MV-4-11 (cell line): ENCODE data around the gene KRT7.
"Not testable (repeated sequence)": the region's sequence is repeated elsewhere in the genome, so short reads cannot be mapped to it uniquely, and the experiment has no call there.

Experiments used
- DNase-seq: peaks from one replicate; lab custom pipeline; 2025; lab: John Stamatoyannopoulos, UW

KRT7 gene

DNA sequence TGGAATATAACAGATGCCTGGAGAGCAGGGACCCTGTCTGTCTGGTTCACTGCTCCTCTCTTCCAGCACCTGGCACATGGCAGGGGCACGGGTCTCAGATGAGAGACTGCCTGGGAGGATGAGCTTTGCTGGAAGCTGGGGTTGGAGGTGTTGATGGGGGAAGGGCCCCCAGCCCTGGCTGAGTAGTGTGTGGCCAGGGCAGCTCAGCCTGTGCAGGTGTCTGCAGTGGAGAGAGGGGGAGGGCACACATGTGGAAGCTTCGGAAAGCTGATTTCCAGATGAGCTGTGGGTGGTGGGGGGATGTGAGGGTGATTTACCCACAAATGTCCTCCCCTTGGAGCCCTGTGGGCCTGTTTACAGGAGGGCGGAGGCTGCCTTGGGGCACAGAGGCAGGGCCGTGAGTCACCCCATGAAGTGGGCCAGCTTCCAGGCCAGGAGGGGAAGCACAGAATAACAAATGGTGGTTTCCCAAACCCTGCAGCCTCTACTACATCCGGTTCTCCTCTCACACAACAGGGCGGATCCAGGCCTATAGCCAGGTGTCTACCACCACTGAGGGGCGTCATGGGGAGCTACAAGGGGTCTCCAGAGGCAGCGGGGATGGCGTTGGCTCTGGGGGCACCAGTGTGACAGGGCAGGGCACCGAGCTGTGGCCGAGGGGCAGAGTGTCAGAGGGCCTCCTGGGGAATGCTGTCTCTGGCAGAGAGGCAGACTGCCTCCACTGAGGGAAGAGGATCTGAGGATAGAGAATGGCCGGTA lies 11.0 kb downstream of the KRT7 start:
- DNase-seq = peak; percentile 72

DNA sequence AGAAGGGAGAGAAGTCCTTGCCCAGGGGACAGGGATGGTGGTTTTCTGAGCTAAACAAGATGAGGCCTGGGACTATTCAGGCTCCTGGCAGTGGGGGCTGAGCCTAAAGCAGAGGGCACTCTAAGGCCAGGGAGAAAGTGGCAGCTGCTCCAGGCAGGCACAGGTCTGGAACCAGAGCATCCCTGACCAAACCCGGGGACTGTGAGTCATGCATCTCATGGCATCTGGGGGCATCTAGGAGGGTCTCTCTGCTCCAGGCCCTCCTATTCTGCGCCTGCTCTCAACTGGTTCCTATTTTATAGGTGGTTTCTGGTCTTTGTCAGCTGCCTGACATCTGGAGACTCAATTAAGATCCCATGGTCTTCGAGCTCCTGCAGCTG lies 11.6 kb downstream of the KRT7 start:
- no peak for DNase-seq

DNA sequence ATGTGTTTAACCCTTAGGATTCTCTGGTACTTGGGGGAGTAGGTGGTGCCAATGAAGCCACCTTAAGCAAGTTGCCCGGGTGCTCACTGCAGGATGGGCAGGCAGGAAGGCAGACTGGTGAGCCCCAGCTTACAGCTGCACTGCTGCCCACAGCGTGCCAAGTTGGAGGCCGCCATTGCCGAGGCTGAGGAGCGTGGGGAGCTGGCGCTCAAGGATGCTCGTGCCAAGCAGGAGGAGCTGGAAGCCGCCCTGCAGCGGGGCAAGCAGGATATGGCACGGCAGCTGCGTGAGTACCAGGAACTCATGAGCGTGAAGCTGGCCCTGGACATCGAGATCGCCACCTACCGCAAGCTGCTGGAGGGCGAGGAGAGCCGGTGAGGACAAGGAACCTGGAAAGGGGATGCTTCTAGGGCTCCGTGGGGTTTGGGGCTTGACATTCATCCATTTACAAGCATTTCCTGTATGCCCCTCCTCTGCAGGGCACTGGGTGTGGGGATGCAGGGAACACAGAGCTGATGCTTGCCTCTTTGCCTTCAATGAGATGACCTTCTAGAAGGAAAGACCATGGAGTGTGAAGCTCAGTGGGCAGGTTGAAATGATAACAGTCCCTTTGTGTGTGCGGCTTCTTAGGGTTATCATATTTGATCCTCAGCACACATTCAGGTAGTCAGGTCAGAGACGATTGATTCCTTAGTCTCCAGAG lies 12.4 kb downstream of the KRT7 start:
- DNase-seq = no peak

DNA sequence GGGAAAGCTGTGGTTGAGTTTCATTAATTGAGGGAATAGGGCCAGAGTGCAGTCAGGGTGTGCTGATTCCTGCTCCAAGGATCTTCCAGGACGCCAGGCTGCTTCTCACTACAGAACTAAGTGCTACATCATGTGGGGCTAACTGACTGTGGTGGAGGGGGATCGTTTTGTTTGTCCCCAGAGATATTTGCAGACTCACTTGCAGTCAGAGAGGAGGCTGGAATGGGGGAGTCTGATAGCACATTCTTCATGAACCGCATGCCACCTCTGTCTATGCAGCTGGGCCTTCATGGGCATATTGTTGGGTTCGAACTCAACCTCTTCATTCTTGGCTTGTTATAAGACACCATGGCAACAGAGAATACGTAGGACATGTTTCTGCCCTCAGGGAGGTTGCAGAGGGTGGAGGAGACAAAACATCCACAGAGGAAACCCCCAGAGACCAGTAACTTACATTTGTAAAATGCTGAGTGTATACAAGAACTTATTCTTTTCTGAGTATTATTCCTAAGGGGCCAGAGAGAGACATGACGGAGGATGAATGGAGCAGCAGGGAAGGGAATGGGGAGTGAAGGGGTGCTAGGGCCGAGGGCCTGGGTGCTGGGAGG lies 13.0 kb downstream of the KRT7 start:
- no peak for DNase-seq

DNA sequence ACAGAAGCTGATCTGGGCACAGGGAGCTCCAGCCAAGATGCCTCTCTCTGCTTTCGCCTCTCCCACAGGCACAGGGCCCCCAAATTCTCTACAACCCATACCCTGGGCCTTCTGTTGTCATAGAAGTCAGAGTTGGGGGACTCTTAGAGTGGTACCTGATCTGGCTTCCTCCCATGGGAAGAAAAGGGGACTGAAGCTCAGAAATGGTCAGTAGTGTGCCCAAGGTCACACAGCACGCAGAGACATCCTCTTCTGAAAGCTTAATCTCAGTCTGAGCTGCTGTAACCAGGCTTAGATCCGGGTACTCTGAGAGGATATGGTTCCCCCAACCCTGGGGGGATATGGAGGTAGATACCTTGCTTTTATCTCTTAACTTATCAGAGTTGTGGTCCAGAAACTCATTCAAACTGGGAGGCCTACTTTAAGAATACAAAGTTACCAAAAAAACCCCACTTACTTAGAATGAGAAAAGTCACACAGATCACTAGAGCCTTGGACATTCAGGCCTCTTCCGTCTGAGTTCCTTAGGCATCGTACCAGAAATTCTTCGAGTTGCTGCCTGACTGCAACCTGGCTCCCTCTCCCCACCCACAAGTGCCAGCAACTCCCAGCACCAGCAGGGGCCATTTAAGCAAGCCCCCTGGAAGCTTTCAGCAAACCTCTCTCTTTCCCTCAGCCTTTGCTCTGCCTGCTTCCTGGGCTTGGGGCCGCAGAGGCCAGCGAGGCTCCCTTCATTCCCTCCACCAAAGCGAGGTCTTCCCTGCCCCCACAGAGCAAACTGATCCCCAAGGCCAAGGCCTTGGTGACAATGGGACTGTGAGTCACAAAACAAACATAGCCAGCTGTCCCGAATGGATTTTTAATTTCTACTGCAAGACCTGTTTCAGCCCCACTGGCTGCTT lies 13.9 kb downstream of the KRT7 start:
- DNase-seq = no peak

DNA sequence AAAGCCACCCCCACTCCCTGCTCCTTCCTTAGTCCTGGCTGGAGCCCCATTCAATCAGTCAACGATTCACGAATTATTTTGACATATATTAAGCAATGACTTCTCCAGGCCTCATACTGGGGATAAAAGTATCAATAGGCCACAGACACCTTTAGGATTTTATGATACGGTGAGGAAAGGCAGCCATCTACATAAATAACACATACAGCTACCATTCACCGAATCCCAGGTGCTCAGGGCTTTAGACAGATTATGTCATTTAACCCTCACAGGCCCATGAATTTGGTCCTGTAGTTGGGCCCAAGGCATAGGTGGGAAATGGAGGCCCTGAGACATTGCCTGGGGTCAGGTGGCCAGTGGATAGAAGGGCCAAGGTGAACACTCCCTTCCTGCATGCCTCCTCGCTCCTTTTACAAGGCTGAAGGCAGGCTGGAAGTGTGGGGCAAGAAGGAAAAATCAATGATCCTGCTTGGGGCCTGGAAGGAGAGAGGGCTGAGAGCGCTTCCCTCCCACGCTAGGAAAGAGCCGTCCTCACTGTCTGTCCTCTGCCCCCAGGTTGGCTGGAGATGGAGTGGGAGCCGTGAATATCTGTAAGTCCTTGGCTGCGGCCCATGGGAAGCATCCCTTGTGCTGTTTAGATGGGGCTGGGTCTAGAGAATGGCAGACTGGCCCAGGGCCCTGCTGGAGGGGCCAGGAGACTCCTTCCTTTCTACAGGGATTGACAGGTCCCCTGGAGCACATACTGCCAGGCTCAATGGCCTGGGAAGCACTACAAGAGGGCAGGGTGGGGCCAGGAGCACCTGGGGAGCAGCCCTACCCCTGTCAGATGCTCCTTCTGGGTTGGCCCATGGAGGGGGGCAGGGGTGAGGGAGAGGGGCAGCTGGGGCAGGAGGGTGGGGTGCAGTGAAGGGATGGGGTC lies 14.8 kb downstream of the KRT7 start:
- DNase-seq = no peak

DNA sequence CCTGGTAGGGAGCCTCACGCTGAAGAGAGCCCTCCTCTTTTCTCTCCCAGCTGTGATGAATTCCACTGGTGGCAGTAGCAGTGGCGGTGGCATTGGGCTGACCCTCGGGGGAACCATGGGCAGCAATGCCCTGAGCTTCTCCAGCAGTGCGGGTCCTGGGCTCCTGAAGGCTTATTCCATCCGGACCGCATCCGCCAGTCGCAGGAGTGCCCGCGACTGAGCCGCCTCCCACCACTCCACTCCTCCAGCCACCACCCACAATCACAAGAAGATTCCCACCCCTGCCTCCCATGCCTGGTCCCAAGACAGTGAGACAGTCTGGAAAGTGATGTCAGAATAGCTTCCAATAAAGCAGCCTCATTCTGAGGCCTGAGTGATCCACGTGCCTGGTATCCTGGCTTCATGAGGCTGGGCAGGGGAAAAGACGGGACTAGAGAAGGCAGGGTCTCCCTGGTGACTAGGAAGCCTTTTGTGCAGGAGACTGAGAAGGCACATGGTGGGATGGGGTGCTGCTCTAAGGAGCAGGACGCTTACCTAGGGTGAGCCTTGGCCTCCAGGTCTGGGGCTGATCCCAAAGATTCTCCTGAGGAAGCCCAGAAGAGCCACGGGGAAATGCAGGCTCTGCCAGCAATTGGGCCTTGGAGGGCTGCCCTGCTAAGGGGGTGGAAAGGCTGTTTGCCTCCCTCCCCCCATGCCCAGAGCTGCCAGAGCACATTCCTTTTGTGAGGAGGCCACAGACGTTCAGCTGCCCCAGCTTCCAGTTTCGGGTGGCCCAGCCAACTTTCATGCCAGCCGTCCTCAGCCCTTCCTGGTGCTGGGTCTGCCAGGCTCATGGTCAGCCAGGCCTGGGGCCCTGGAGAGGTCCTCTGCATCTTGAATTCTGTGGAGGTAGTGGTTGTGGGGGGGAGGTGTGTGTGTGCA lies 15.8 kb downstream of the KRT7 start:
- no peak for DNase-seq

DNA sequence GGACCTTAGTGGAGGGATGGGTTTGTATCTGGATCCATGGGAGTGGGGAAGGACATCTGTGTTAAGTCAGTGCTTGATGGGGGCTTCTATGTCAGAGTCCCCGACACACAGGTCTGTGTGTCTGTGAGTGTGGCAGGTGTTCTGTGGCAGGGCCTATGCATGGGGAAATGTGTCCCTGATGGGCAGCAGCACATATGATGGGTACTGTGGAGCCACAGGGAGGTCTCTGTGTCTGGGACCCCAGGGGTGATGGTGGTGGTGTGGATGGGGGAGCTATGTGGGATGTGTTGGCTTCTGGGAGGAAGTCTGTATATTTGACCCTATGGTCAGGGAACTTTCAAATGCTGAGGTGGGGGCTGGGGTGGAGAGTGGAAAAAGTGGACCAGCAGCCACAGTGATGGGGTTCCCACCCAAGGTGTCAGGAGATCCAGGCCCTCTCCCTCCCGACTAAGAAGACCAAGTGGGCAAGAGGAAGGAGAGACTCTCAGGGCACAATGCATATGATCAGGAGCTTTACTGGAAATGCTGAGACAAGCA lies 16.5 kb downstream of the KRT7 start:
- no peak for DNase-seq

DNA sequence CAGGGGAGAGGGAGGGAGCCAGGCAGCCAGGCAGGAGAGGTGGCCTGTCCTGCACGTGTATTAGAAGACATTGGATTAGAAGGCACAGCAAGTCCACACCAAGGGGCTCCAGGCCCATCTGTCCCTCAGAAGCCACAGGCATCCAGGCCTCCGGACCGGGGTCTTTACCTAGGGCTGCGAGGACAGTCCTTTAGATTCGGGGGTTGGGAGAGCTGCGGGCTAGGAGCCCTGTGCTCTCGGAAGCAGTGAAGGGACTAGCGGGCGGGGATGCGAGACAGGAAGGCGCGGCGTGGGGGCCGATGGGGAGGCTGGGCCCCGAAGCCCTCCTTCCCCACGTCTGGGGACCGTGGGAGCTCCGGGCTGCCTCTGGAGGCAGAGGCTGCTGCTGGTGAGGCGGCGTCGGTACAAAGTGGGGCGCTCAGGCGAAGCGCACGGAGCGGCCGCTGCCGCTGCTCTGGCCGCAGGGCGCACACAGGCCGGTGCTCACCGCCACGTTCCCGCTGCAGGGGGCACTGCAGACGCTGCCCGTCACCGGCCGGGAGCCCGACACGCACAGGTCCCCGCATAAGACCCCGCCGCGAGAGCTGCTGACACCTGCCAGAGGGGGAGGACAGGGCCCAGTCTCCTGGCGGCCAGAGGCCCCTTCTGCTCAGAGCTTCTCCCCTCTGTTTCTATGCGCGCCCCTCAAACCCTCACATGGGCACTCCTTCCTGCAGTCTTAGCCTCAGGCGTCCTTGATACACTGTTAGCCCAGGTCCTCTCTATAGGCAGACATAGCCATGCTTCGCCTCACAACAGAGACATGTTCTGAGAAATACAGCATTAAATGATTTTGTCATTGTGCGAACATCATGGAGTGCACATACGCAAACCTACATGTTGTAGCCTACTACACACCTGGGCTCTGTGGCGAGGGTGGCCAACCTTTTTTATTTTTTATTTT lies 17.3 kb downstream of the KRT7 start:
- DNase-seq = no peak

DNA sequence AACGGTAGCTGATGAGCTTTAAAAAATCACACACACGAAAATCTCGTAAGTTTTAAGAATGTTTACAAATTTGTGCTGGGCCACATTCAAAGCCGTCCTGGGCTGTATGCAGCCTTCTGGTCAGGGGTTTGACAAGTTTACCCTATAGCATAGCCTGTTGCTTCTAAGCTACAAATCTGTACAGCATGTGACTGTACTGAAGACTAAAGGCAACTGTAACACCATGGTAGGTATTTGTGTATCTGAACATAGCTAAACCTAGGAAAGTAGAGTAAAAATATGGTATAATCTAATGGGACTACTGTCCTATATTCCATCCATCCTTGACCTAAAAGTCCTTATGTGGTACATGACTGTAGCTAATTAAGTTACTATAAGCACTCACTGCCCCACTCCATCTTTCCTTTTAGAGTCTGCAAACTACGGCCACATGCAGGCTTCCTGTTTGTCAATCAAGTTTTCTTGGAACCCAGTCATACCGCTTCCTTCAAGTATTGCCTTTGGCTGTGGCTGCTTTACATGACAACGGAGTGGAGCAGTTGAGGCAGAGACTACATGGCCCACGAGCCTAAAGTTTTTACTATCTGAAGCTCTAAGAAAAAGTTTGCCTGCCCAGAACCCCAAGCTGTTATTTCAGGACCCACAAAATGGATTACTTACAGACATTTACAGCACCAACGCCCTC lies 18.5 kb downstream of the KRT7 start:
- peak; percentile 47 for DNase-seq

DNA sequence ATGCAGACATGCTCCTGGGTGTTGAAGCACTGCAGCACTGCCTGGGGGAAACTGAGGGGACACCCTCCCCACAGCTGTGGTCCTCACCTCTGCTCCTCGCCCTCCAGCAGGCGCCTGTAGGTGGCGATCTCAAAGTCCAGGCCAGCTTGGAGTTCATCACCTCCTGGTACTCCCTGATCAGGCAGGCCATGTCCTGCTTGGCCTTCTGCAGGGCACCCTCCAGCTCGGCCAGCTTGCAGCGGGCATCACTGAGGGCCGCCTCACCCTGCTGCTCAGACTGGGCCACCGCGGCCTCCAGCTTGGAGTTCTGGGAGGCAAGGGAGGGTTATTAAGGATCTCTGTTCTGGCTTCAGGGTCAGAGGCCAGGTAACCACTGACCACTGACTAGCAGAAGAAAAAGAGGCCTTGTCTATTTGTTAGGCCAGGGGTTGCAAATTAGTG lies 19.2 kb downstream of the KRT7 start:
- not testable (repeated sequence) for DNase-seq

DNA sequence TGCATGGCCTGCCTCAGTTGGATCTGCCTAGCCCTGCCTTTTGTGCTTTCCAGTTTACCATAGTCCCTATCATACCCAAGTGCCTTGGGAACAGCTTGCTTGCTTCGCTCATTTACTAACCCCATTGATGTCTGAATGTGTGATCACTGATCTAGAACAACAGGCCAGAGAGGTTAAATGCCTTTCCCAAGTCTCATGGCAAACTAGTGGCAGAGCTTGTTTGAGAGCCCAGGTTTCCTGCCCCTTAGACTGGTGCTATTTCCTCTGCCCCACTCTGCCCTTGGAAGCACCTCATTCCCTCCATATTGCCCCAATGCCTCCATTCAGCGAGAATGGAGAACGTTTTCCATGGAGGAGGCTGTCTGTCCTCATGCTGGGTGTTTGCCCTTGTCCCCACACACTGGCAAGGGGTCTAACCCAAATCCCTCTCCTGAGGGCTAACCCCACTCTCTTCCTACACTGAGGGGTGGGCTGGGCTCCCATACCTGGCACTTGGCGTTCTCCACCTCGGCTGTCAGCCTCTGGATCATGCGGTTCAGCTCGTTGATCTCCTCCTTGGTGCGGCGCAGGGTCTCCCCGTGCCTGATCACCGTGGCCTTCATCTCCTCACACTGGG lies 19.8 kb downstream of the KRT7 start:
- no peak for DNase-seq

DNA sequence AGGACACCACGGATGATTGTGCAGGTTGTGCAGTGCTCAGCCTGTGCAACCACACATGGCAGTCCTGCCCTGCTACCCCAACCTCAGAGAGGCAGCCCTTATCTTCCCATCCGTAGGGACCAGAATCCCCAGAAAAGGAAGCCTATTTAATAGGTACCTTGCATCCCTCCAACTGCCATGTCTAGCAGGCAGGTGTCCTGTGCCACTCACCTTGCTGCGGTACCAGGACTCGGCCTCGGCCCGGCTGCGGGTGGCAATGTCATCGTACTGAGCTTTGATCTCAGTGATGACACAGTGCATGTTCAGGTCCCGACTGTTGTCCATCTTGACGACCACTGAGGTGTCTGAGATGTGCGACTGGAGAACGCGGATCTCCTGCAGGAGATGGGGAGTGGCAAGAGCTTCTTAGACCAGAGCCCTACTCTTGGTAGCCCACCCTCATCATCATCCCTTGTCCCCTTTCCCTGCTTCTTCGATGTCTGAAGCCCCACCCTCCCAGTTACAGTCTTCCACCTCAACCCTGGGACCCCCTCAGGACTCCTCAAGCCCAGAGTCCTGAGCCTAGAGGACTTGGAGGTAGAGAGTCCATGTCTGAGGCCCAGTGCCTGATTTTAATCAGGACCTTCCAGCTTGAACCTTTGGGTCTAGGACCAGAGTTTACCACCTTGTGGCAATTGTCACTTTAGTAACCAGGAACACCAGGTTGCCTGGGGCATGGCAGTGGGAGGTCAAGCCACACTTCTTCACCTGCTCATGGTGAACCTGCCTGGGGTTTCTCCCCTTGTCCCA lies 20.5 kb downstream of the KRT7 start:
- no peak for DNase-seq

DNA sequence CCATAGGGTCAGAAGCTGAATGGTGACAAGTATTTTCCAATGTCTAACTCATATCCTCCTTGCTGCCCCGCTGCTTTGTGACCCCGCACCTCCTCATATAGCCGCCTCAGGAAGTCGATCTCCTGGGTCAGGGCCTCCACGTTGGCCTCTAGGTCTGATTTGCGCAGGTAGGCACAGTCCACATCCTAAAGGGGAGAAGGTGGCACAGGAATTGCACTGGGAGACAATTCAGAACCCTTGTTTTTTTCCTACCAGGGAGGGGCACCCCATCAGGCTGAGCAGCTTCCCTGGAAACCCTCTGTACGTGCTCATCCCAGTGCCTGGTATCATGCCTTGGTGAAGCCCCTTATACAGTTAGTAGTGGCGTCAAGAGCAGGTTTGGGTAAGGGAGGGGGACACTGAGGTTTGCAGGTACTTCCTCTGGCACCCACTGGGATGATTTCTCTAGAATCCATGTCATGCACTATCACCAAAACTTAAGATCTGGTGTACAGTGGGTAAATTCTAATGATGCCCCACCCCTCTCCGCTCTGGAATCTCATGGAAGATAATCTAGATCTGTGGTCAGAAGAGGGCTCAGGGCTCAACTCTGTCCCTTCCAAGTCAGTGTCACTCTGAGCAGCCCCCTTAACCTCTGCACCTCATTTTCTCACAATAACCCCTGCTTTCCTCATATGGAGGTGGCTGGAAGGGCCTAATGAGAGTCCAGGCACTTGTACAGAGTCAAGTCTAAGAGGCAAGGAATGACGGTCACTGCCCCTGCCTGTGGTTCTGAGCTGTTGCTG lies 21.3 kb downstream of the KRT7 start:
- no peak for DNase-seq

DNA sequence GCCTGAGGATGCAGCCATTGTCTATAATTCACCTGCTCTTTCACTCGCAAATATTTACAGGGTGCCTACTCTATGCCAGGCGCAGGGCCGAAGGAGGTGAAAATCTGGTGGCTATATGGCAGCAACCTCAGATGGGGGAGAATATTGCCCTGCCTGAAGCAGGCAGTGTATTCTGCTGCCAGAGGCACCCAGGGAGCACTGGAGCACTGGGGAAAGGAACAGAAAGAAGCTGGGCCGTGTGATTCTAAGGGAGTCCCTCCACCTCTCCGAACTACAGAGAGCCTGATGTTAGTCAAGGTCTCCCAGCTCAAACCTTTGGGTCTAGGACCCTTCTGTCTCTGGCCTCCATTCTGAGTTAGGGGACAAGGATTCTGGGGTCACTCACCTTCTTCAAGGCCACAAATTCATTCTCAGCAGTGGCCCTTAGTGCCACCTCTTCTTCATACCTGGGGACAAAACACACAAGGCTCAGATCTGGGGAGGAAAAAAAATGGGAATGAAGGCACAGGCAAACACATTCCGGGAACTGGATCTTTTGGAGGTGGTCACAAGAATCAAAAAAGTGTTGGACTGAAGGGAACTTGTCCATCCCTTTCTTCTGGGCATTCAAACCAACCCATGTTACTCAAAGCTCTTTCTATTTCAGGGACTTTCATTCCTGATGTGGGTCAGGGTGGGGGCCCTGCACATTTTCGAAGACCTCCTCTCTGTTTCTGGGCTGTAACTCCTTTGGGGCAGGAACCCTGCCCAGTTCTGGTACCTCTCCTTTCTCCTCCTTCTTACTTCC lies 22.1 kb downstream of the KRT7 start:
- DNase-seq = no peak
